H1 (cell line): ENCODE data around the gene ASAP2. TPM values are rescaled to one million over a fixed set of nuclear protein-coding genes. Genes with fewer than 3 reads are reported as not detected.

Source experiments
- CTCF ChIA-PET: fragments of 300-600 bp; sonication (Branson Sonifier 250); formaldehyde crosslinking; loops from one replicate; lab custom pipeline; 2021; ENCODE audit not compliant: partially characterized antibody; lab: Charles Lee
- POLR2A ChIA-PET: fragments of 300-600 bp; sonication (Branson Sonifier 250); formaldehyde crosslinking; loops from one replicate; lab custom pipeline; 2021; ENCODE audit warnings: inconsistent platforms; ENCODE audit not compliant: partially characterized antibody; lab: Charles Lee
- DNase-seq, 2 experiments: peaks; one replicate each; pipeline versions ENCODE4 v3.0.0 to v3.0.0-alpha.2; 2010 to 2022; ENCODE audit warnings: low spot score in 2 of 2, low read depth in 1 of 2, mixed read lengths in 1 of 2
- FAIRE-seq: peaks from 2 replicates; lab custom pipeline; 2011; peaks lifted over from hg19 to GRCh38; lab: Jason Lieb, UNC
- H2AFZ ChIP-seq: 2 replicates; pipeline ENCODE4 v1.8.1; 2012; ENCODE audit warnings: low read length, inconsistent platforms
- H2AK5ac ChIP-seq: 2 replicates; pipeline ENCODE4 v1.6.1; 2013; ENCODE audit warnings: low read depth, low read length
- H2BK120ac ChIP-seq: replicated peaks from 2 replicates; pipeline ENCODE3; 2013; ENCODE audit warnings: low read depth, low read length, inconsistent platforms
- H2BK12ac ChIP-seq: 2 replicates; pipeline ENCODE4 v1.6.1; 2013; ENCODE audit warnings: low read depth, low read length
- H2BK15ac ChIP-seq: 2 replicates; pipeline ENCODE4 v1.6.1; 2013; ENCODE audit warnings: low read length
- H2BK20ac ChIP-seq: 2 replicates; pipeline ENCODE4 v1.6.1; 2013; ENCODE audit warnings: low read length
- H2BK5ac ChIP-seq: 2 replicates; pipeline ENCODE4 v1.6.1; 2013; ENCODE audit warnings: low read depth, low read length
- H3K14ac ChIP-seq: 2 replicates; pipeline ENCODE4 v1.6.1; 2013; ENCODE audit warnings: inconsistent platforms; ENCODE audit not compliant: insufficient read length
- H3K18ac ChIP-seq: 2 replicates; pipeline ENCODE4 v1.6.1; 2013; ENCODE audit warnings: low read length; ENCODE audit errors: extremely low read depth
- H3K23ac ChIP-seq: 2 replicates; pipeline ENCODE4 v1.6.1; 2013; ENCODE audit warnings: inconsistent platforms; ENCODE audit not compliant: insufficient read length
- H3K23me2 ChIP-seq: 2 replicates; pipeline ENCODE4 v1.6.1; 2013; ENCODE audit warnings: low read depth, low read length
- H3K27ac ChIP-seq: 2 replicates; pipeline ENCODE4 v1.6.1; 2011; ENCODE audit warnings: low read depth, low read length, inconsistent platforms
- H3K27me3 ChIP-seq, 4 experiments: replicated peaks in 1 of 4; 1 replicate in 1 of 4; 2 replicates in 3 of 4; pipeline versions ENCODE4 v1.6.1 to v1.8.1; 2011 to 2013; ENCODE audit warnings: low read length in 3 of 4, mild to moderate bottlenecking in 3 of 4, inconsistent platforms in 2 of 4, mixed read lengths in 2 of 4, moderate library complexity in 1 of 4; ENCODE audit not compliant: control insufficient read depth in 3 of 4, insufficient read depth in 3 of 4; ENCODE audit errors: extremely low read depth in 1 of 4
- H3K36me3 ChIP-seq, 4 experiments: 2 replicates each; pipeline versions ENCODE4 v1.6.1 to v1.8.1; 2011 to 2013; ENCODE audit warnings: mild to moderate bottlenecking in 4 of 4, low read length in 3 of 4, moderate library complexity in 2 of 4, control low read depth in 1 of 4, inconsistent platforms in 1 of 4; ENCODE audit not compliant: insufficient read depth in 4 of 4, control insufficient read depth in 2 of 4
- H3K4ac ChIP-seq: replicated peaks from 2 replicates; pipeline ENCODE3; 2013; ENCODE audit warnings: low read length, low read depth, mixed read lengths, inconsistent platforms; ENCODE audit not compliant: insufficient read length
- H3K4me1 ChIP-seq, 4 experiments: replicated peaks in 1 of 4; 1 replicate in 1 of 4; 2 replicates in 3 of 4; pipeline versions ENCODE4 v1.6.1 to v1.8.1; 2011 to 2013; ENCODE audit warnings: low read length in 3 of 4, inconsistent platforms in 2 of 4, mixed read lengths in 1 of 4; ENCODE audit not compliant: insufficient read depth in 4 of 4, control insufficient read depth in 3 of 4
- H3K4me2 ChIP-seq, 2 experiments: 2 replicates each; pipeline versions ENCODE4 v1.6.1 to v1.8.1; 2011 to 2013; ENCODE audit warnings: low read depth in 2 of 2, low read length in 2 of 2, control low read depth in 1 of 2, inconsistent platforms in 1 of 2, mild to moderate bottlenecking in 1 of 2; ENCODE audit not compliant: insufficient read depth in 1 of 2
- H3K4me3 ChIP-seq, 4 experiments: fragments of 200-600, 300-600 bp in 1 of 4; sonication (generic), shearing (Covaris generic), sonication (Bioruptor Twin) in 1 of 4; 2 replicates each; pipeline versions ENCODE4 v1.5.1 to v1.8.1; 2011 to 2016; ENCODE audit warnings: low read length in 4 of 4, low read depth in 3 of 4, control low read depth in 2 of 4, inconsistent platforms in 2 of 4, mild to moderate bottlenecking in 2 of 4, mixed read lengths in 1 of 4, moderate library complexity in 1 of 4; ENCODE audit not compliant: insufficient read depth in 2 of 4; ENCODE audit errors: extremely low read depth in 1 of 4
- H3K56ac ChIP-seq: replicated peaks from 2 replicates; pipeline ENCODE3; 2013; ENCODE audit warnings: low read depth, mild to moderate bottlenecking, mixed read lengths, low read length, inconsistent platforms; ENCODE audit not compliant: insufficient read length
- H3K79me1 ChIP-seq: 2 replicates; pipeline ENCODE4 v1.6.1; 2013; ENCODE audit warnings: low read depth, low read length, control low read depth
- H3K79me2 ChIP-seq, 2 experiments: 2 replicates each; pipeline versions ENCODE4 v1.6.1 to v1.8.1; 2012 to 2013; ENCODE audit warnings: low read length in 2 of 2, mild to moderate bottlenecking in 2 of 2, inconsistent platforms in 1 of 2; ENCODE audit not compliant: insufficient read depth in 2 of 2, control insufficient read depth in 1 of 2
- H3K9ac ChIP-seq, 4 experiments: replicated peaks in 1 of 4; 1 replicate in 1 of 4; 2 replicates in 3 of 4; pipeline versions ENCODE4 v1.6.1 to v1.8.1; 2011 to 2013; ENCODE audit warnings: low read depth in 3 of 4, low read length in 3 of 4, control low read depth in 2 of 4, mild to moderate bottlenecking in 2 of 4, moderate library complexity in 2 of 4, inconsistent platforms in 1 of 4; ENCODE audit errors: extremely low read depth in 1 of 4
- H3K9me3 ChIP-seq, 2 experiments: 2 replicates each; pipeline versions ENCODE4 v1.6.1 to v1.8.1; 2012 to 2013; ENCODE audit warnings: mild to moderate bottlenecking in 2 of 2, moderate library complexity in 2 of 2, control low read depth in 1 of 2, inconsistent platforms in 1 of 2, low read depth in 1 of 2, low read length in 1 of 2, mixed read lengths in 1 of 2; ENCODE audit not compliant: insufficient read depth in 2 of 2
- H4K20me1 ChIP-seq, 2 experiments: replicated peaks in 1 of 2; 2 replicates each; pipeline versions ENCODE3 to v1.8.1; 2011 to 2013; ENCODE audit warnings: inconsistent platforms in 2 of 2, low read length in 2 of 2, mild to moderate bottlenecking in 1 of 2; ENCODE audit not compliant: insufficient read depth in 2 of 2, control insufficient read depth in 1 of 2
- H4K5ac ChIP-seq: 2 replicates; pipeline ENCODE4 v1.6.1; 2013; ENCODE audit warnings: low read length, low read depth, mixed read lengths, inconsistent platforms; ENCODE audit not compliant: insufficient read length
- H4K8ac ChIP-seq: 2 replicates; pipeline ENCODE4 v1.8.0; 2013; ENCODE audit warnings: mild to moderate bottlenecking, moderate library complexity, low read length, inconsistent platforms; ENCODE audit not compliant: insufficient read depth; ENCODE audit errors: extremely low read depth
- H4K91ac ChIP-seq: replicated peaks from 2 replicates; pipeline ENCODE3; 2013; ENCODE audit warnings: low read length, mixed read lengths, inconsistent platforms; ENCODE audit not compliant: insufficient read length
- EP300 ChIP-seq, 2 experiments: IDR thresholded peaks; 1 replicate in 1 of 2; 2 replicates in 1 of 2; pipeline ENCODE4 v1.6.1; 2011 to 2012; ENCODE audit warnings: low read depth in 2 of 2, low read length in 2 of 2, mild to moderate bottlenecking in 2 of 2, borderline replicate concordance in 1 of 2, inconsistent platforms in 1 of 2, moderate library complexity in 1 of 2
- HDAC2 ChIP-seq, 2 experiments: fragments of 300-600 bp in 1 of 2; sonication (generic) in 1 of 2; IDR thresholded peaks; 2 replicates each; pipeline ENCODE4 v1.6.1; 2011 to 2012; ENCODE audit warnings: low read depth in 2 of 2, low read length in 2 of 2, mild to moderate bottlenecking in 2 of 2, moderate library complexity in 2 of 2, borderline replicate concordance in 1 of 2, inconsistent platforms in 1 of 2
- WGBS, 2 experiments: shearing (Covaris generic) in 1 of 2; methylation state at CpG; one replicate each; pipeline versions ENCODE4 v1.1.6 to v1.1.7; 2013 to 2015; ENCODE audit warnings: low lambda C conversion rate in 2 of 2, mixed read lengths in 2 of 2, inconsistent platforms in 1 of 2, low coverage in 1 of 2, missing lambda C conversion rate in 1 of 2; ENCODE audit not compliant: insufficient replicate concordance in 2 of 2, insufficient coverage in 1 of 2, insufficient read length in 1 of 2; ENCODE audit errors: extremely low coverage in 1 of 2, missing lambda C conversion rate in 1 of 2; 5-methylcytosine and 5-hydroxymethylcytosine counted together
- polyA plus RNA-seq, 7 experiments: library from polyadenylated mRNA; depleted of rRNA in 3 of 7; stranded (reverse) in 5 of 7; unstranded in 2 of 7; fragments of >200 nt in 5 of 7; fragments of 200-250 nt in 2 of 7; gene quantifications; 1 replicate in 5 of 7; 2 replicates in 1 of 7; 4 replicates in 1 of 7; pipeline versions ENCODE4 v1.2.1 to v1.2.3, GENCODE V29; 2011 to 2013; ENCODE audit warnings: missing spikeins in 2 of 7, mixed read lengths in 2 of 7
- total RNA-seq: library from RNA; stranded (reverse); fragmentation: NEBNext Ultra II Directional; extraction: Animal tissue kit (Norgen Biotek cat#: 25700); gene quantifications from 2 replicates; pipeline ENCODE4 v1.2.1, GENCODE V29; 2021

Gene ASAP2
- total and polyA plus RNA-seq, 2 of the 8 experiments (the other 6 are each of a cell fraction or from before 2014, with no cell fraction given) = 10.2 to 18.7 TPM

DNA sequence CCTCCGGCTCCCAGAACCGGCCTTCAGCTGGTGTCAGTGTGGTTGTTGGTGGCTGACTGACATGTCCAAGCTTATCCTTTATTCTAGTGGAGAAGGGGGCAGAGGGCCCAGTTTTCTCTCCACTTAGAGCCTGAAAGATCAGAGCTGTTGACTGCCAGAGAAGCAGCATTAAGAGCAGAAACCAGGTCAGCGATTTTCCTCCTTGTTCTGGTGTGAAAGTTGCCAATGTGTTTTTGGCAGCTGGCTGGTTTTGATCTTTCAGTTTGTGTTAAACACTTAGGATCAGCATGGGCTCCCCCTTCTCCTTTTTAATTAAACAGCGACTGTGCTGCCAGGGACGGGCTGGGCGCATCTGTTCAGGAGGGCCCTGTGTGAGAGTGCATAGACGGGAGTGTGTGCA, 100.9 kb downstream of the ASAP2 start:
- no peak for DNase-seq
- Histone ChIP-seq H4K5ac (no peak overlapping the region), H2BK120ac (no peak overlapping the region), H4K91ac (no peak overlapping the region), H3K4me3 (no peak overlapping the region), H3K23ac (no peak overlapping the region), H3K23me2 (peaks cover 7% of the 10 kb centered on the region; the same call in 1 of the 2 replicates), H3K18ac (no peak overlapping the region), H3K14ac (no peak overlapping the region), H2BK20ac (no peak overlapping the region), H3K36me3 (no peaks in the 10 kb centered on the region), H2AK5ac (no peak overlapping the region), H4K20me1 (peaks cover 0 to 3% of the 10 kb centered on the region in 2 experiments), H2AFZ (no peak overlapping the region), H3K79me2 (peaks cover 0 to 2% of the 10 kb centered on the region in 2 experiments; a peak in 1 of 4 replicates), H3K9me3 (no peaks in the 10 kb centered on the region), H2BK12ac (no peak overlapping the region), H4K8ac (no peak overlapping the region), H3K56ac (no peak overlapping the region), H3K9ac (no peak overlapping the region), H3K79me1 (no peaks in the 10 kb centered on the region; the same call in none of the 2 replicates), H2BK5ac (no peak overlapping the region), H2BK15ac (no peak overlapping the region), H3K4me2 (no peak overlapping the region), H3K27ac (no peak overlapping the region), H3K27me3 (no peaks in the 10 kb centered on the region), H3K4ac (no peak overlapping the region), H3K4me1 (peaks cover 3 to 7% (median 4%) of the 10 kb centered on the region in 4 experiments; a peak in 5 of 7 replicates)
- 91% methylated on average over 7 of the region's 7 CpGs; no CpG with 5 or more reads in 1 of the 2 experiments for WGBS, 2 experiments
- no peak for FAIRE-seq
- CTCF ChIA-PET = interaction anchor here (0.6 to 1.7 kb wide), 6 partner anchors 9 to 168 kb away, joined by 3 to 4 read pairs (median 3); no protein-coding TSS in a partner anchor
- POLR2A ChIA-PET = no interaction called here
- TF ChIP-seq EP300 (IDR thresholded peaks at IDR 0.05; ENCODE audit: borderline replicate concordance in 1 of 2, low read depth in 2 of 2, low read length in 2 of 2) (no peak), HDAC2 (IDR thresholded peaks at IDR 0.05; ENCODE audit: borderline replicate concordance in 1 of 2, low read depth in 2 of 2, low read length in 2 of 2) (no peak)
